ENCODE data around the gene TMEM143. TPM values are rescaled to one million over a fixed set of nuclear protein-coding genes. Genes with fewer than 3 reads are reported as not detected.

TMEM143 gene
- total RNA-seq, 6 donors from 2014 or later: 4.7 to 34.6 (median 16.6) TPM

- peaks cover 0 to 27% (median 4%) of the 10 kb centered on the region in 4 donors for H3K36me3 ChIP-seq
- H3K4me1 ChIP-seq: peaks cover 36 to 59% (median 45%) of the 10 kb centered on the region in 4 donors
- peak overlapping the region; percentile 33 to 61 (median 48) for H3K4me3 ChIP-seq
- ATAC-seq (ENCODE audit: low FRiP score in 2 of 2) (peak; percentile 89 to 94), DNase-seq (peak; percentile 80 to 97)
- no peaks in the 10 kb centered on the region for H3K27me3 ChIP-seq
- TF ChIP-seq POLR2AphosphoS5 (IDR thresholded peaks at IDR 0.05) (peak; percentile 50 to 71), CTCF (IDR thresholded peaks at IDR 0.05) (no peak), POLR2A (IDR thresholded peaks at IDR 0.05) (peak in 3 of 4 donors; percentile 13 to 75 (median 45))
- peak overlapping the region; percentile 84 to 95 (median 93) for H3K27ac ChIP-seq
- 2 to 3% methylated on average over 9 to 25 of the region's 25 CpGs for WGBS, 2 donors
- no peaks in the 10 kb centered on the region for H3K9me3 ChIP-seq
Measured at GRCh38 chr19:48332662-48333466, 30.9 kb downstream of the TMEM143 start.

- ATAC-seq (ENCODE audit: low FRiP score in 2 of 2) (no peak), DNase-seq (no peak)
- Histone ChIP-seq H3K36me3 (peaks cover 0 to 27% (median 4%) of the 10 kb centered on the region in 4 donors), H3K27ac (peak overlapping the region; percentile 84 to 95 (median 93)), H3K9me3 (no peaks in the 10 kb centered on the region), H3K4me1 (peaks cover 40 to 65% (median 49%) of the 10 kb centered on the region in 4 donors), H3K4me3 (peak overlapping the region in 3 of 4 donors; percentile 42 to 61 (median 54)), H3K27me3 (no peaks in the 10 kb centered on the region)
- TF ChIP-seq CTCF (IDR thresholded peaks at IDR 0.05): no peak
- no peak for TF ChIP-seq EP300 (IDR thresholded peaks at IDR 0.05)
- TF ChIP-seq POLR2A (IDR thresholded peaks at IDR 0.05): no peak
- TF ChIP-seq POLR2AphosphoS5 (IDR thresholded peaks at IDR 0.05): no peak
- WGBS, 2 donors: 44 to 53% methylated on average over 6 of the region's 6 CpGs
Measured at GRCh38 chr19:48332351-48332661, 31.4 kb downstream of the TMEM143 start.

- H3K4me1 ChIP-seq: peaks cover 59 to 81% (median 67%) of the 10 kb centered on the region in 4 donors
- DNase-seq (peak; percentile 87 to 93), ATAC-seq (ENCODE audit: low FRiP score in 2 of 2) (peak in 1 of 2 donors; percentile 71)
- peak overlapping the region in 3 of 4 donors; percentile 49 to 61 (median 57) for H3K4me3 ChIP-seq
- H3K36me3 ChIP-seq: peaks cover 0 to 27% (median 4%) of the 10 kb centered on the region in 4 donors
- WGBS, 2 donors: 21 to 28% methylated on average over 36 to 39 of the region's 41 CpGs
- H3K9me3 ChIP-seq: no peaks in the 10 kb centered on the region
- H3K27me3 ChIP-seq: no peaks in the 10 kb centered on the region
- peak overlapping the region; percentile 80 to 92 (median 90) for H3K27ac ChIP-seq
- peak in 1 of 4 donors; percentile 27 for TF ChIP-seq EP300 (IDR thresholded peaks at IDR 0.05)
- TF ChIP-seq POLR2A (IDR thresholded peaks at IDR 0.05): peak in 1 of 4 donors; percentile 65
- peak in 2 of 6 experiments; percentile 14 to 20 for TF ChIP-seq CTCF (IDR thresholded peaks at IDR 0.05)
- peak; percentile 53 to 70 for TF ChIP-seq POLR2AphosphoS5 (IDR thresholded peaks at IDR 0.05)
Measured at GRCh38 chr19:48330012-48330681, 33.6 kb downstream of the TMEM143 start.

GRCh38 chr19:48329167-48329891 is 34.4 kb downstream of the TMEM143 start:
- Histone ChIP-seq H3K4me1 (peaks cover 59 to 87% (median 75%) of the 10 kb centered on the region in 4 donors), H3K27ac (peak overlapping the region; percentile 4 to 92 (median 85)), H3K36me3 (peaks cover 0 to 27% (median 4%) of the 10 kb centered on the region in 4 donors), H3K4me3 (peak overlapping the region in 2 of 4 donors; percentile 57 to 61), H3K9me3 (no peaks in the 10 kb centered on the region), H3K27me3 (no peaks in the 10 kb centered on the region)
- no peak for ATAC-seq (ENCODE audit: low FRiP score in 2 of 2)
- DNase-seq: peak in 1 of 2 donors; percentile 35
- WGBS, 2 donors: 74 to 79% methylated on average over 14 to 15 of the region's 15 CpGs
- TF ChIP-seq CTCF (IDR thresholded peaks at IDR 0.05) (no peak), POLR2A (IDR thresholded peaks at IDR 0.05) (no peak), POLR2AphosphoS5 (IDR thresholded peaks at IDR 0.05) (no peak), EP300 (IDR thresholded peaks at IDR 0.05) (no peak)

All from upper lobe of left lung (tissue), 6 donors.